H9 (cell line): ENCODE data around the gene CTNNA3. TPM values are rescaled to one million over a fixed set of nuclear protein-coding genes. Genes with fewer than 3 reads are reported as not detected.

Experiments
- DNase-seq: peaks from one replicate; pipeline ENCODE4 v3.0.0-alpha.2; 2017
- H2AFZ ChIP-seq: one replicate; pipeline ENCODE4 v1.6.1; 2013; ENCODE audit warnings: mild to moderate bottlenecking, low read length, control low read depth, moderate library complexity
- H2AK5ac ChIP-seq: 2 replicates; pipeline ENCODE4 v1.6.1; 2013; ENCODE audit warnings: low read length, control low read depth, mixed read lengths; ENCODE audit not compliant: insufficient read length
- H2BK120ac ChIP-seq: one replicate; pipeline ENCODE4 v1.6.1; 2013; ENCODE audit warnings: low read depth, mild to moderate bottlenecking, low read length, control low read depth, inconsistent platforms; ENCODE audit not compliant: poor library complexity, severe bottlenecking
- H2BK12ac ChIP-seq: 2 replicates; pipeline ENCODE4 v1.6.1; 2013; ENCODE audit warnings: low read length, control low read depth, mixed read lengths, low read depth; ENCODE audit not compliant: insufficient read length
- H2BK15ac ChIP-seq: 2 replicates; pipeline ENCODE4 v1.6.1; 2013; ENCODE audit warnings: low read depth, low read length, control low read depth
- H2BK20ac ChIP-seq: one replicate; pipeline ENCODE4 v1.6.1; 2013; ENCODE audit warnings: low read depth, mild to moderate bottlenecking, low read length, control low read depth, inconsistent platforms; ENCODE audit not compliant: poor library complexity, severe bottlenecking
- H2BK5ac ChIP-seq: 2 replicates; pipeline ENCODE4 v1.6.1; 2013; ENCODE audit warnings: low read length, control low read depth, mixed read lengths; ENCODE audit not compliant: insufficient read length
- H3K14ac ChIP-seq: 2 replicates; pipeline ENCODE4 v1.6.1; 2013; ENCODE audit warnings: low read length, control low read depth; ENCODE audit not compliant: insufficient read depth
- H3K18ac ChIP-seq: 2 replicates; pipeline ENCODE4 v1.6.1; 2013; ENCODE audit warnings: low read depth, mild to moderate bottlenecking, mixed read lengths, low read length, control low read depth; ENCODE audit not compliant: insufficient read length
- H3K23ac ChIP-seq: 2 replicates; pipeline ENCODE4 v1.6.1; 2013; ENCODE audit warnings: low read length, control low read depth, mixed read lengths, low read depth; ENCODE audit not compliant: insufficient read length
- H3K23me2 ChIP-seq: 2 replicates; pipeline ENCODE4 v1.6.1; 2013; ENCODE audit warnings: low read depth, mild to moderate bottlenecking, mixed read lengths, low read length, control low read depth; ENCODE audit not compliant: insufficient read length, poor library complexity, severe bottlenecking
- H3K27ac ChIP-seq: 2 replicates; pipeline ENCODE4 v1.5.1; 2013; ENCODE audit warnings: low read length, control low read depth, mixed read lengths, low read depth; ENCODE audit not compliant: insufficient read length
- H3K27me3 ChIP-seq: 2 replicates; pipeline ENCODE4 v1.6.1; 2013; ENCODE audit warnings: low read length, control low read depth, inconsistent platforms; ENCODE audit not compliant: insufficient read depth
- H3K4ac ChIP-seq: 2 replicates; pipeline ENCODE4 v1.6.1; 2013; ENCODE audit warnings: low read depth, mild to moderate bottlenecking, control low read depth, inconsistent platforms, low read length, moderate library complexity
- H3K4me1 ChIP-seq: 2 replicates; pipeline ENCODE4 v1.6.1; 2013; ENCODE audit warnings: low read length, control low read depth, inconsistent platforms; ENCODE audit not compliant: insufficient read depth
- H3K4me2 ChIP-seq: 2 replicates; pipeline ENCODE4 v1.6.1; 2013; ENCODE audit warnings: low read length, control low read depth, mixed read lengths; ENCODE audit not compliant: insufficient read length, insufficient read depth
- H3K56ac ChIP-seq: 2 replicates; pipeline ENCODE4 v1.6.1; 2013; ENCODE audit warnings: low read depth, mild to moderate bottlenecking, mixed read lengths, low read length, control low read depth; ENCODE audit not compliant: insufficient read length
- H3K79me1 ChIP-seq: 2 replicates; pipeline ENCODE4 v1.6.1; 2013; ENCODE audit warnings: low read depth, mild to moderate bottlenecking, moderate library complexity, low read length, control low read depth, inconsistent platforms; ENCODE audit not compliant: insufficient read depth, poor library complexity, severe bottlenecking
- H3K79me2 ChIP-seq: 2 replicates; pipeline ENCODE4 v1.6.1; 2013; ENCODE audit warnings: low read length, control low read depth, inconsistent platforms; ENCODE audit not compliant: insufficient read depth
- H3K9ac ChIP-seq: 2 replicates; pipeline ENCODE4 v1.6.1; 2013; ENCODE audit warnings: low read length, control low read depth, mixed read lengths; ENCODE audit not compliant: insufficient read length; ENCODE audit errors: extremely low read depth
- H3K9me3 ChIP-seq: one replicate; pipeline ENCODE4 v1.6.1; 2013; ENCODE audit warnings: low read depth, low read length, inconsistent platforms; ENCODE audit not compliant: control insufficient read depth
- H3T11ph ChIP-seq: one replicate; pipeline ENCODE4 v1.6.1; 2013; ENCODE audit warnings: mild to moderate bottlenecking, low read length, control low read depth, inconsistent platforms
- H4K20me1 ChIP-seq: one replicate; pipeline ENCODE4 v1.6.1; 2013; ENCODE audit not compliant: control insufficient read depth, insufficient read length, insufficient read depth
- H4K5ac ChIP-seq: 2 replicates; pipeline ENCODE4 v1.6.1; 2013; ENCODE audit warnings: low read depth, mild to moderate bottlenecking, mixed read lengths, low read length, control low read depth; ENCODE audit not compliant: insufficient read length
- H4K8ac ChIP-seq: replicated peaks from 2 replicates; pipeline ENCODE4 v1.6.1; 2013; ENCODE audit warnings: low read length, control low read depth, mixed read lengths, low read depth; ENCODE audit not compliant: insufficient read length
- H4K91ac ChIP-seq: 2 replicates; pipeline ENCODE4 v1.6.1; 2013; ENCODE audit warnings: low read depth, mild to moderate bottlenecking, moderate library complexity, mixed read lengths, low read length, control low read depth; ENCODE audit not compliant: insufficient read length
- H3K27ac Mint-ChIP-seq, 3 experiments: 2 replicates in 2 of 3; 3 replicates in 1 of 3; pipeline ENCODE4 v1.8.0; 2020 to 2021; ENCODE audit warnings: mixed read lengths in 3 of 3, mild to moderate bottlenecking in 1 of 3, moderate library complexity in 1 of 3
- H3K27me3 Mint-ChIP-seq: 2 replicates; pipeline ENCODE4 v1.8.0; 2021; ENCODE audit warnings: low read depth, mild to moderate bottlenecking, moderate library complexity, mixed read lengths
- H3K36me3 Mint-ChIP-seq, 3 experiments: 2 replicates in 2 of 3; 3 replicates in 1 of 3; pipeline ENCODE4 v1.8.0; 2020 to 2021; ENCODE audit warnings: low read depth in 3 of 3, mixed read lengths in 3 of 3; ENCODE audit not compliant: insufficient read depth in 1 of 3
- H3K4me1 Mint-ChIP-seq, 2 experiments: 2 replicates each; pipeline ENCODE4 v1.8.0; 2020; ENCODE audit warnings: mixed read lengths in 2 of 2
- H3K4me3 Mint-ChIP-seq, 2 experiments: 2 replicates in 1 of 2; 3 replicates in 1 of 2; pipeline ENCODE4 v1.8.0; 2020 to 2021; ENCODE audit warnings: mild to moderate bottlenecking in 2 of 2, mixed read lengths in 2 of 2, moderate library complexity in 1 of 2
- H3K9me3 Mint-ChIP-seq, 2 experiments: 2 replicates in 1 of 2; 3 replicates in 1 of 2; pipeline ENCODE4 v1.8.0; 2020; ENCODE audit warnings: mild to moderate bottlenecking in 2 of 2, mixed read lengths in 2 of 2, moderate library complexity in 1 of 2
- CTCF ChIP-seq: fragments of 200-600 bp; sonication (generic); conservative IDR thresholded peaks from 3 replicates; pipeline ENCODE4 v1.8.0; 2021; ENCODE audit warnings: antibody characterized with exemption, mild to moderate bottlenecking
- total RNA-seq: library from RNA; stranded (reverse); gene quantifications from 2 replicates; pipeline ENCODE4 v1.2.1, GENCODE V29; 2021

Gene CTNNA3
- total RNA-seq, 1 experiment from 2014 or later: 3.3 TPM

- Histone ChIP-seq H2AK5ac (no peak overlapping the region), H2BK120ac (no peak overlapping the region), H3K9ac (no peak overlapping the region), H3K27ac (no peak overlapping the region), H2AFZ (no peak overlapping the region), H3K23me2 (no peaks in the 10 kb centered on the region), H3K23ac (no peak overlapping the region), H3K18ac (no peak overlapping the region), H3K4me2 (no peak overlapping the region), H3K27me3 (no peaks in the 10 kb centered on the region), H4K5ac (no peak overlapping the region), H2BK20ac (no peak overlapping the region), H3K4ac (no peak overlapping the region), H3K56ac (no peak overlapping the region), H3K79me1 (no peaks in the 10 kb centered on the region), H2BK15ac (no peak overlapping the region), H2BK5ac (no peak overlapping the region), H3K14ac (no peak overlapping the region), H4K91ac (no peak overlapping the region), H4K20me1 (no peaks in the 10 kb centered on the region), H3T11ph (no peak overlapping the region), H3K79me2 (no peaks in the 10 kb centered on the region), H3K9me3 (no peaks in the 10 kb centered on the region), H4K8ac (no peak overlapping the region), H2BK12ac (no peak overlapping the region), H3K4me1 (no peaks in the 10 kb centered on the region)
- Mint-ChIP-seq H3K4me1 (no peaks in the 10 kb centered on the region), H3K4me3 (no peak overlapping the region), H3K9me3 (no peaks in the 10 kb centered on the region), H3K36me3 (no peaks in the 10 kb centered on the region), H3K27ac (no peak overlapping the region), H3K27me3 (no peaks in the 10 kb centered on the region)
- TF ChIP-seq CTCF: no peak
- DNase-seq: no peak
Observed at GRCh38 chr10:67541411-67541810, 154.6 kb downstream of the CTNNA3 start.
